Glutamatergic neuron (in vitro differentiated cells): ENCODE data around the gene AFF3. TPM values are rescaled to one million over a fixed set of nuclear protein-coding genes. Genes with fewer than 3 reads are reported as not detected.

Experiments used
- DNase-seq: peaks from one replicate; pipeline ENCODE4 v3.0.0; 2022
- H3K27ac Mint-ChIP-seq: one replicate; pipeline ENCODE4 v1.8.0; 2020; ENCODE audit warnings: mild to moderate bottlenecking, mixed read lengths, inconsistent platforms; ENCODE audit not compliant: unreplicated experiment
- H3K27me3 Mint-ChIP-seq: one replicate; pipeline ENCODE4 v1.8.0; 2020; ENCODE audit warnings: mild to moderate bottlenecking, moderate library complexity, mixed read lengths, inconsistent platforms; ENCODE audit not compliant: unreplicated experiment
- H3K36me3 Mint-ChIP-seq: one replicate; pipeline ENCODE4 v1.8.0; 2020; ENCODE audit warnings: mild to moderate bottlenecking, mixed read lengths, inconsistent platforms; ENCODE audit not compliant: unreplicated experiment
- H3K4me1 Mint-ChIP-seq: one replicate; pipeline ENCODE4 v1.8.0; 2020; ENCODE audit warnings: mild to moderate bottlenecking, low read depth, mixed read lengths, inconsistent platforms; ENCODE audit not compliant: unreplicated experiment
- H3K4me3 Mint-ChIP-seq: one replicate; pipeline ENCODE4 v1.8.0; 2020; ENCODE audit warnings: mild to moderate bottlenecking, mixed read lengths, inconsistent platforms; ENCODE audit not compliant: unreplicated experiment
- H3K9me3 Mint-ChIP-seq: one replicate; pipeline ENCODE4 v1.8.0; 2020; ENCODE audit warnings: mild to moderate bottlenecking, moderate library complexity, mixed read lengths, inconsistent platforms; ENCODE audit not compliant: unreplicated experiment
- total RNA-seq: library from RNA; stranded (reverse); fragmentation: NEBNext Ultra II Directional; extraction: Animal tissue kit (Norgen Biotek cat#: 25700); gene quantifications from one replicate; pipeline ENCODE4 v1.2.1, GENCODE V29; 2021; ENCODE audit not compliant: unreplicated experiment
- TF ChIP-seq, protein P1 (sequence below): fragments of 200-600 bp; sonication (generic); IDR thresholded peaks from one replicate; pipeline ENCODE4 v1.5.0; 2021; ENCODE audit not compliant: partially characterized antibody, unreplicated experiment

The AFF3 gene
- total RNA-seq, 1 donor from 2014 or later = 125 TPM

DNA sequence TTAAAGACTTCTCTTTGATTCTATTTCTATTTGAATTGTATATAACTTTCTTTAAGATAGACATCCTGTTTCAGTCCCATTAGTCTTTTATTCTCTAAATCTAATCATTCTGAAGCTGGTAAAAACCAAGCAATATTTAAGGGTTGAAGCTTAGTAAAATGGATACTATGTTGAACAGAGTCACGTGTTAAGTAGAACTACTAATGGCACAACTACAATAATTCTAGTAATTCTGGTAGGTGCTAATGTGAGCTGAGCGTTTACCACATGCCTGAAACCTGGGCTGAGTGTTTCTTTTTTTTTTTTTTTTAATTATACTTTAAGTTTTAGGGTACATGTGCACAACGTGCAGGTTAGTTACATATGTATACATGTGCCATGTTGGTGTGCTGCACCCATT lies 8.9 kb upstream of the AFF3 start:
- TF ChIP-seq, protein P1, sequence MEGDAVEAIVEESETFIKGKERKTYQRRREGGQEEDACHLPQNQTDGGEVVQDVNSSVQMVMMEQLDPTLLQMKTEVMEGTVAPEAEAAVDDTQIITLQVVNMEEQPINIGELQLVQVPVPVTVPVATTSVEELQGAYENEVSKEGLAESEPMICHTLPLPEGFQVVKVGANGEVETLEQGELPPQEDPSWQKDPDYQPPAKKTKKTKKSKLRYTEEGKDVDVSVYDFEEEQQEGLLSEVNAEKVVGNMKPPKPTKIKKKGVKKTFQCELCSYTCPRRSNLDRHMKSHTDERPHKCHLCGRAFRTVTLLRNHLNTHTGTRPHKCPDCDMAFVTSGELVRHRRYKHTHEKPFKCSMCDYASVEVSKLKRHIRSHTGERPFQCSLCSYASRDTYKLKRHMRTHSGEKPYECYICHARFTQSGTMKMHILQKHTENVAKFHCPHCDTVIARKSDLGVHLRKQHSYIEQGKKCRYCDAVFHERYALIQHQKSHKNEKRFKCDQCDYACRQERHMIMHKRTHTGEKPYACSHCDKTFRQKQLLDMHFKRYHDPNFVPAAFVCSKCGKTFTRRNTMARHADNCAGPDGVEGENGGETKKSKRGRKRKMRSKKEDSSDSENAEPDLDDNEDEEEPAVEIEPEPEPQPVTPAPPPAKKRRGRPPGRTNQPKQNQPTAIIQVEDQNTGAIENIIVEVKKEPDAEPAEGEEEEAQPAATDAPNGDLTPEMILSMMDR = no peak
- DNase-seq = no peak
- Mint-ChIP-seq H3K9me3 (peaks cover 5% of the 10 kb centered on the region), H3K4me3 (no peak overlapping the region), H3K27me3 (no peaks in the 10 kb centered on the region), H3K4me1 (no peaks in the 10 kb centered on the region), H3K36me3 (peaks cover 19% of the 10 kb centered on the region), H3K27ac (no peak overlapping the region)

DNA sequence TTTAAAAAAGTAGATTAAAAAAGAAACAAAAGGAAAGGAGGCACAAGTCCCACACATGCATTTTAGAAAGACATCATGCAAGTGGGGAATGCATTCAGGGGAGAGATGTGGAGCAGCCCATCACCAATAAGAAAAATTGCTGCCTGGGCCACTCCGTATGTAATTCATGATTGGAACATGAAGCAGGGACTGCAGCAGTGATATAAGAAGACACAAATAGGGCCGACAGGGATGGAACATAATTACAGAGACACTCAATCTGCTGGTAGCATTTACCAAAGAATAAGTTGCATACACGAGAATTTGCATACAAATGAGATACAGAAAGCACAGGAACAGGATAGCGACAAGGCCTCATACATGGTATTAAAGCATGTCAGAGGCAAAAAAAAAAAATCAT lies 6.5 kb upstream of the AFF3 start:
- no peaks in the 10 kb centered on the region for H3K4me1 Mint-ChIP-seq
- H3K27me3 Mint-ChIP-seq = peaks cover 2% of the 10 kb centered on the region
- no peak overlapping the region for H3K27ac Mint-ChIP-seq
- DNase-seq = no peak
- no peak overlapping the region for H3K4me3 Mint-ChIP-seq
- TF ChIP-seq, protein P1 = no peak
- H3K36me3 Mint-ChIP-seq = peaks cover 13% of the 10 kb centered on the region
- H3K9me3 Mint-ChIP-seq = peaks cover 4% of the 10 kb centered on the region

DNA sequence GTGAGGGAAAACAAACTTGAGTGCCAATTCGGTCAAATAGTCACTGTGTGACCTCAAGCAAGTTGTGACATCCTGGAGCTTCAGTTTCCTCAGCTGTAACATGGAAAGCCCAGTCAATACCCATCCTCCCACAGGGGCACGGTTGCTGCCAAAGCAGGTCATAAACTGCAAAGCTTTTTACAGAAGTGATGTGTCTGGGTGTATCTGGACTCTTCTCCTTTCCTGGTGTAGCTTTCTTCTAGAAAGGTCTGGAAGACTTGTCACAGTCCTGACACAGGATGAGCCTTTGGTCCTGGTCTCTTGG lies 4.2 kb upstream of the AFF3 start:
- H3K9me3 Mint-ChIP-seq = peaks cover 3% of the 10 kb centered on the region
- peaks cover 18% of the 10 kb centered on the region for H3K36me3 Mint-ChIP-seq
- TF ChIP-seq, protein P1 = no peak
- peaks cover 2% of the 10 kb centered on the region for H3K27me3 Mint-ChIP-seq
- no peaks in the 10 kb centered on the region for H3K4me1 Mint-ChIP-seq
- H3K4me3 Mint-ChIP-seq = no peak overlapping the region
- no peak overlapping the region for H3K27ac Mint-ChIP-seq
- no peak for DNase-seq

DNA sequence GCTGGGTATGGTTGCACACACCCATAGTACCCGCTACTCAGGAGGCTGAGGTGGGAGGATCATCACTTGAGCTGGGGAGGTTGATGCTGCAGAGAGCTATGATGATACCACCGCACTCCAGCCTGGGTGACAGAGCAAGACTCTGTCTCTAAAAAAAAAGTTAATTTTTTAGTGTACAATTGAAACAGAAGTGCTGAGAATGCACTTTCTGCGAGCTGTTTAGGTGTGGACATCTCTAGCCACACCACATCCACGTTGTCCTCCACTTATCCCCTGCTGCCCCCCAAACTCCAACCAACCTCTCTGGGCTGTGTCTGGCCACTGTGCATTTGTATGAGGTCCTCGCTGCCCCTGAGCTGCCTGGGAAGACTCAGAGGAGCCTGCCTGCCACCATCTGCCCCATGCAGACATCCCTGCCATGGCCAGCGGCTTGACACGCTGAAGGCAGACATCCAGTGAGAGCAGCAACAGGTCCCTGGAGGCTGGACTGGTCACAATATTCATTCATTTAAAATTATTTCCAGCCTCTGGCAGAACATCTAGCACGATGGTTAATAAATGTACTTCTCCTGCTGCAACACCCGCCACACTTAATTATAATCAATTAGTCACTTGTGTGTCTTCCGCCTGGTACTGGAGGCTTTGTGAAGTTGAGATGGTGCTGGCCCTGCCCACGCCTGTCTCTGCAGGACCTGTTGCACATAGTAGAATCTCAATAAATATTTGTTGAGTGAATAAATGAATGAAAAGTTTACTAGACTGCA lies 3.7 kb upstream of the AFF3 start:
- no peak overlapping the region for H3K4me3 Mint-ChIP-seq
- peaks cover 3% of the 10 kb centered on the region for H3K9me3 Mint-ChIP-seq
- H3K4me1 Mint-ChIP-seq = no peaks in the 10 kb centered on the region
- DNase-seq = peak; percentile 22
- H3K27me3 Mint-ChIP-seq = peaks cover 2% of the 10 kb centered on the region
- no peak overlapping the region for H3K27ac Mint-ChIP-seq
- H3K36me3 Mint-ChIP-seq = peaks cover 18% of the 10 kb centered on the region
- TF ChIP-seq, protein P1 = no peak

DNA sequence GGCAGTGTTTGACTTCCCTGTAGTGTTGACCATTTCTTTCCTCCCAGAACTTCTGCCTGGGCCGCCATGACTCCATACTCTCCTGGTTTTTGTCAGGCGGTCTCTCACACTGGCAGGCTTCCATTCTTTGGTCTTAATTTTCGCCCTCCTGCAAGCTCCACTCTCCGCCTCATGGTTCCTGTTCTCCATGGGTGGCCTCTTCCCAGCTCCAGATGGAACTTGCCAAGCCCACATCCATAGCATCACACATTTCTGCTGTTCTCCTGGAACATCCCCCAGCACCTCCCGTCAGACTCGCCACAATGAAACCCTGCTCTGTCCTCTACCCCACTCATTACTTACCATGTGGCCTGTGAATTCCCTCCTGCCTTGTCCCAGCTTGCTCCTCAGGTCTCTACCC lies 896 bp upstream of the AFF3 start:
- no peak for DNase-seq
- Mint-ChIP-seq H3K4me1 (no peaks in the 10 kb centered on the region), H3K4me3 (no peak overlapping the region), H3K9me3 (peaks cover 3% of the 10 kb centered on the region), H3K27me3 (peaks cover 2% of the 10 kb centered on the region), H3K36me3 (peaks cover 13% of the 10 kb centered on the region), H3K27ac (no peak overlapping the region)
- TF ChIP-seq, protein P1 = no peak
